Tibial nerve (tissue), 4 donors: ENCODE data around the gene PROSER2. TPM values are rescaled to one million over a fixed set of nuclear protein-coding genes. Genes with fewer than 3 reads are reported as not detected.

ENCODE experiments used
- DNase-seq, 2 donors: peaks; one replicate each; pipeline ENCODE4 v3.0.0-alpha.2; 2019; ENCODE audit warnings: low spot score in 2 of 2
- H3K27ac ChIP-seq, 4 donors: fragments of 200-600 bp; sonication (generic) in 3 of 4; one replicate each; pipeline ENCODE4 v1.5.1; 2017 to 2019; ENCODE audit warnings: mild to moderate bottlenecking in 1 of 4
- H3K27me3 ChIP-seq, 2 donors: fragments of 200-600 bp; sonication (generic) in 1 of 2; one replicate each; pipeline versions ENCODE4 v1.5.1 to v1.6.0; 2017 to 2019
- H3K36me3 ChIP-seq, 3 donors: fragments of 200-600 bp; sonication (generic); one replicate each; pipeline ENCODE4 v1.5.1; 2018 to 2019
- H3K4me1 ChIP-seq, 4 donors: fragments of 200-600 bp; sonication (generic) in 3 of 4; one replicate each; pipeline ENCODE4 v1.5.1; 2017 to 2019
- H3K4me3 ChIP-seq, 4 donors: fragments of 200-600 bp; sonication (generic) in 3 of 4; one replicate each; pipeline ENCODE4 v1.5.1; 2017 to 2019; ENCODE audit warnings: mild to moderate bottlenecking in 1 of 4, moderate library complexity in 1 of 4
- H3K9me3 ChIP-seq, 4 donors: fragments of 200-600 bp; sonication (generic) in 3 of 4; one replicate each; pipeline ENCODE4 v1.5.1; 2017 to 2019
- CTCF ChIP-seq, 5 experiments: fragments of 200-600 bp in 3 of 5; fragments of 450-650 bp in 2 of 5; sonication (generic) in 3 of 5; IDR thresholded peaks; one replicate each; pipeline ENCODE4 v1.5.1; 2016 to 2019; ENCODE audit warnings: antibody characterized with exemption in 5 of 5, mild to moderate bottlenecking in 3 of 5, moderate library complexity in 2 of 5
- EP300 ChIP-seq, 2 donors: sonication (generic); formaldehyde crosslinking; IDR thresholded peaks; one replicate each; pipeline ENCODE4 v1.6.1; 2017; ENCODE audit warnings: antibody characterized with exemption in 2 of 2, mild to moderate bottlenecking in 1 of 2
- POLR2A ChIP-seq, 2 donors: fragments of 450-650 bp; IDR thresholded peaks; one replicate each; pipeline ENCODE4 v1.6.1; 2017; ENCODE audit warnings: antibody characterized with exemption in 2 of 2, mild to moderate bottlenecking in 2 of 2, moderate library complexity in 2 of 2
- WGBS, 2 donors: methylation state at CpG; one replicate each; pipeline ENCODE4 v1.1.5; 2018; 5-methylcytosine and 5-hydroxymethylcytosine counted together
- total RNA-seq, 4 donors: library from RNA; depleted of rRNA; stranded (reverse); fragments of >200 nt; gene quantifications; one replicate each; pipeline ENCODE4 v1.1.0, GENCODE V29; 2016

PROSER2 gene
- total RNA-seq, 4 donors from 2014 or later = 71.1 to 98.4 (median 75.6) TPM

- H3K4me3 ChIP-seq = no peak overlapping the region
- WGBS, 2 donors = 90 to 97% methylated on average over 6 of the region's 6 CpGs
- TF ChIP-seq CTCF (IDR thresholded peaks at IDR 0.05) (no peak), EP300 (IDR thresholded peaks at IDR 0.05) (no peak), POLR2A (IDR thresholded peaks at IDR 0.05) (no peak)
- peaks cover 0 to 81% (median 0%) of the 10 kb centered on the region in 3 donors for H3K36me3 ChIP-seq
- no peaks in the 10 kb centered on the region for H3K4me1 ChIP-seq
- H3K27ac ChIP-seq = no peak overlapping the region
- H3K9me3 ChIP-seq = no peaks in the 10 kb centered on the region
- no peak for DNase-seq
- H3K27me3 ChIP-seq = no peaks in the 10 kb centered on the region
Measured at GRCh38 chr10:11858093-11858492, 34.9 kb downstream of the PROSER2 start.

GRCh38 chr10:11861341-11861740 is 38.2 kb downstream of the PROSER2 start:
- H3K27ac ChIP-seq = no peak overlapping the region
- WGBS, 2 donors = 90 to 93% methylated on average over 11 of the region's 11 CpGs
- H3K36me3 ChIP-seq = peaks cover 0 to 63% (median 0%) of the 10 kb centered on the region in 3 donors
- no peaks in the 10 kb centered on the region for H3K9me3 ChIP-seq
- H3K27me3 ChIP-seq = no peaks in the 10 kb centered on the region
- TF ChIP-seq CTCF (IDR thresholded peaks at IDR 0.05) (no peak), POLR2A (IDR thresholded peaks at IDR 0.05) (no peak), EP300 (IDR thresholded peaks at IDR 0.05) (no peak)
- no peak for DNase-seq
- no peak overlapping the region for H3K4me3 ChIP-seq
- peaks cover 0 to 1% (median 0%) of the 10 kb centered on the region in 4 donors for H3K4me1 ChIP-seq

- Histone ChIP-seq H3K27ac (no peak overlapping the region), H3K9me3 (no peaks in the 10 kb centered on the region), H3K36me3 (peaks cover 0 to 63% (median 0%) of the 10 kb centered on the region in 3 donors), H3K27me3 (no peaks in the 10 kb centered on the region), H3K4me1 (peaks cover 0 to 6% (median 0%) of the 10 kb centered on the region in 4 donors), H3K4me3 (no peak overlapping the region)
- TF ChIP-seq EP300 (IDR thresholded peaks at IDR 0.05) (no peak), CTCF (IDR thresholded peaks at IDR 0.05) (no peak), POLR2A (IDR thresholded peaks at IDR 0.05) (no peak)
- no peak for DNase-seq
- 88 to 92% methylated on average over 11 of the region's 11 CpGs for WGBS, 2 donors
Measured at GRCh38 chr10:11861811-11862428, 38.8 kb downstream of the PROSER2 start.

- WGBS, 2 donors = 73 to 80% methylated on average over 13 of the region's 13 CpGs
- Histone ChIP-seq H3K4me3 (no peak overlapping the region), H3K27me3 (no peaks in the 10 kb centered on the region), H3K27ac (no peak overlapping the region), H3K9me3 (no peaks in the 10 kb centered on the region), H3K4me1 (peaks cover 0 to 10% (median 0%) of the 10 kb centered on the region in 4 donors), H3K36me3 (peaks cover 0 to 61% (median 0%) of the 10 kb centered on the region in 3 donors)
- no peak for DNase-seq
- no peak for TF ChIP-seq CTCF (IDR thresholded peaks at IDR 0.05)
- no peak for TF ChIP-seq EP300 (IDR thresholded peaks at IDR 0.05)
- TF ChIP-seq POLR2A (IDR thresholded peaks at IDR 0.05) = no peak
Measured at GRCh38 chr10:11863353-11864109, 40.4 kb downstream of the PROSER2 start.

GRCh38 chr10:11864727-11865126 is 41.6 kb downstream of the PROSER2 start:
- H3K4me3 ChIP-seq = no peak overlapping the region
- H3K36me3 ChIP-seq = peaks cover 0 to 65% (median 0%) of the 10 kb centered on the region in 3 donors
- H3K27ac ChIP-seq = no peak overlapping the region
- no peaks in the 10 kb centered on the region for H3K9me3 ChIP-seq
- peaks cover 0 to 10% (median 0%) of the 10 kb centered on the region in 4 donors for H3K4me1 ChIP-seq
- TF ChIP-seq POLR2A (IDR thresholded peaks at IDR 0.05) (no peak), EP300 (IDR thresholded peaks at IDR 0.05) (no peak), CTCF (IDR thresholded peaks at IDR 0.05) (no peak)
- DNase-seq = no peak
- H3K27me3 ChIP-seq = no peaks in the 10 kb centered on the region
- WGBS, 2 donors = 69 to 73% methylated on average over 6 of the region's 6 CpGs
